Panc1 (cell line): ENCODE results near the gene ZNF76.

Experiments
- CTCF ChIP-seq: fragments of 450-650 bp; IDR thresholded peaks from 2 replicates; pipeline ENCODE4 v1.5.1; 2017; ENCODE audit warnings: mild to moderate bottlenecking
- POLR2AphosphoS5 ChIP-seq: IDR thresholded peaks from 2 replicates; pipeline ENCODE4 v1.6.1; 2012; ENCODE audit warnings: mild to moderate bottlenecking, low read depth, low read length, moderate library complexity
- REST ChIP-seq, 2 experiments: IDR thresholded peaks; 2 replicates each; pipeline ENCODE4 v1.6.1; 2011 to 2012; ENCODE audit warnings: low read depth in 2 of 2, control low read depth in 1 of 2, low read length in 1 of 2, mild to moderate bottlenecking in 1 of 2, moderate library complexity in 1 of 2; ENCODE audit not compliant: insufficient read depth in 1 of 2

GRCh38 chr6:35231563-35231962 lies 28.0 kb upstream of the ZNF76 start:
- no peak for TF ChIP-seq CTCF
- TF ChIP-seq REST (IDR thresholded peaks at IDR 0.05; ENCODE audit: insufficient read depth in 1 of 2, low read depth in 2 of 2, low read length in 1 of 2) = no peak
- no peak for TF ChIP-seq POLR2AphosphoS5
